Prostate gland (tissue), 2 donors: ENCODE results near the gene ITGB5. TPM values are rescaled to one million over a fixed set of nuclear protein-coding genes. Genes with fewer than 3 reads are reported as not detected.
A peak's percentile ranks its signal among the peaks of the same experiment; 100 is the strongest.

Experiments
- DNase-seq: peaks from one replicate; pipeline ENCODE4 v3.0.0-alpha.2; 2019; ENCODE audit warnings: low spot score
- H3K27ac ChIP-seq, 2 donors: fragments of 200-600 bp; sonication (generic); 2 replicates each; pipeline ENCODE4 v1.5.1; 2017 to 2019
- H3K27me3 ChIP-seq: fragments of 200-600 bp; sonication (generic); replicated peaks from 2 replicates; pipeline ENCODE4 v1.5.1; 2019; ENCODE audit not compliant: insufficient read depth
- H3K36me3 ChIP-seq, 2 donors: fragments of 200-600 bp; sonication (generic); 1 replicate in 1 of 2; 2 replicates in 1 of 2; pipeline versions ENCODE4 v1.5.1 to v1.8.1; 2017 to 2019
- H3K4me1 ChIP-seq: fragments of 200-600 bp; sonication (generic); replicated peaks from 2 replicates; pipeline ENCODE4 v1.5.1; 2019
- H3K4me3 ChIP-seq, 2 donors: fragments of 200-600 bp; sonication (generic); 2 replicates each; pipeline ENCODE4 v1.5.1; 2017 to 2019
- H3K9me3 ChIP-seq: fragments of 200-600 bp; sonication (generic); 2 replicates; pipeline ENCODE4 v1.5.1; 2017
- POLR2A ChIP-seq: fragments of 450-650 bp; IDR thresholded peaks from one replicate; pipeline ENCODE4 v1.6.1; 2016; ENCODE audit warnings: antibody characterized with exemption, mild to moderate bottlenecking
- POLR2AphosphoS5 ChIP-seq: sonication (generic); formaldehyde crosslinking; IDR thresholded peaks from one replicate; pipeline ENCODE4 v1.6.1; 2017; ENCODE audit warnings: antibody characterized with exemption
- WGBS: methylation state at CpG from one replicate; pipeline ENCODE4 v1.1.5; 2018; 5-methylcytosine and 5-hydroxymethylcytosine counted together
- intact Hi-C: fragments of 100-400 bp; cut with DNase I; formaldehyde crosslinking; loops from one replicate; pipeline ENCODE4 v1.14.2; 2022
- total RNA-seq, 2 donors: library from RNA; depleted of rRNA; stranded (reverse); fragments of >200 nt; gene quantifications; one replicate each; pipeline ENCODE4 v1.1.0, GENCODE V29; 2016
- TF ChIP-seq, protein P1 (sequence below), 4 experiments: fragments of 200-600 bp in 2 of 4; fragments of 450-650 bp in 2 of 4; sonication (generic) in 2 of 4; IDR thresholded peaks; 1 replicate in 3 of 4; 2 replicates in 1 of 4; pipeline ENCODE4 v1.5.1; 2016 to 2019; ENCODE audit warnings: antibody characterized with exemption in 4 of 4, mild to moderate bottlenecking in 2 of 4, moderate library complexity in 2 of 4

ITGB5 gene
- total RNA-seq, 2 donors from 2014 or later = 123 to 154 TPM

DNA sequence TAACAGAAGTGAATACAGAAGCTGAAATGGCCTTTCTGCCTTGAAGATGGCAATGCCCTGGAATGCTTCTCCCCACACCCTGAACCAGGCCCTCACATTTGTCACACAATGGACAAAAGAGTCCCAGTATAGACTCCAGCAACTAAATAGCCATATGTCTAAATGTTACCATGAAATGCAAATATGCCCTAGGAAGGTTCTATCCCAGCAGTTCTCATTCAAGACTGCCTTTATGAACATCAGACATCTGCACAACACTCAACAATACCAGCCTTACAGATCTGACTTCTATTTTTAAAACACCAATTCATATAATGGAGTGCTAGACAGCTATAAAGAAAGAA, 7.9 kb downstream of the ITGB5 start:
- Histone ChIP-seq H3K4me3 (no peak overlapping the region), H3K4me1 (peaks cover 6% of the 10 kb centered on the region), H3K36me3 (no peaks in the 10 kb centered on the region), H3K9me3 (no peaks in the 10 kb centered on the region), H3K27me3 (no peaks in the 10 kb centered on the region), H3K27ac (peak overlapping the region; percentile 44 to 51)
- intact Hi-C loops = loop anchor here (5.0 kb wide), 1 partner anchor 42 kb away; no protein-coding TSS in a partner anchor
- TF ChIP-seq, protein P1, sequence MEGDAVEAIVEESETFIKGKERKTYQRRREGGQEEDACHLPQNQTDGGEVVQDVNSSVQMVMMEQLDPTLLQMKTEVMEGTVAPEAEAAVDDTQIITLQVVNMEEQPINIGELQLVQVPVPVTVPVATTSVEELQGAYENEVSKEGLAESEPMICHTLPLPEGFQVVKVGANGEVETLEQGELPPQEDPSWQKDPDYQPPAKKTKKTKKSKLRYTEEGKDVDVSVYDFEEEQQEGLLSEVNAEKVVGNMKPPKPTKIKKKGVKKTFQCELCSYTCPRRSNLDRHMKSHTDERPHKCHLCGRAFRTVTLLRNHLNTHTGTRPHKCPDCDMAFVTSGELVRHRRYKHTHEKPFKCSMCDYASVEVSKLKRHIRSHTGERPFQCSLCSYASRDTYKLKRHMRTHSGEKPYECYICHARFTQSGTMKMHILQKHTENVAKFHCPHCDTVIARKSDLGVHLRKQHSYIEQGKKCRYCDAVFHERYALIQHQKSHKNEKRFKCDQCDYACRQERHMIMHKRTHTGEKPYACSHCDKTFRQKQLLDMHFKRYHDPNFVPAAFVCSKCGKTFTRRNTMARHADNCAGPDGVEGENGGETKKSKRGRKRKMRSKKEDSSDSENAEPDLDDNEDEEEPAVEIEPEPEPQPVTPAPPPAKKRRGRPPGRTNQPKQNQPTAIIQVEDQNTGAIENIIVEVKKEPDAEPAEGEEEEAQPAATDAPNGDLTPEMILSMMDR (IDR thresholded peaks at IDR 0.05) = no peak
- TF ChIP-seq POLR2A (no peak), POLR2AphosphoS5 (no peak)
- no peak for DNase-seq

DNA sequence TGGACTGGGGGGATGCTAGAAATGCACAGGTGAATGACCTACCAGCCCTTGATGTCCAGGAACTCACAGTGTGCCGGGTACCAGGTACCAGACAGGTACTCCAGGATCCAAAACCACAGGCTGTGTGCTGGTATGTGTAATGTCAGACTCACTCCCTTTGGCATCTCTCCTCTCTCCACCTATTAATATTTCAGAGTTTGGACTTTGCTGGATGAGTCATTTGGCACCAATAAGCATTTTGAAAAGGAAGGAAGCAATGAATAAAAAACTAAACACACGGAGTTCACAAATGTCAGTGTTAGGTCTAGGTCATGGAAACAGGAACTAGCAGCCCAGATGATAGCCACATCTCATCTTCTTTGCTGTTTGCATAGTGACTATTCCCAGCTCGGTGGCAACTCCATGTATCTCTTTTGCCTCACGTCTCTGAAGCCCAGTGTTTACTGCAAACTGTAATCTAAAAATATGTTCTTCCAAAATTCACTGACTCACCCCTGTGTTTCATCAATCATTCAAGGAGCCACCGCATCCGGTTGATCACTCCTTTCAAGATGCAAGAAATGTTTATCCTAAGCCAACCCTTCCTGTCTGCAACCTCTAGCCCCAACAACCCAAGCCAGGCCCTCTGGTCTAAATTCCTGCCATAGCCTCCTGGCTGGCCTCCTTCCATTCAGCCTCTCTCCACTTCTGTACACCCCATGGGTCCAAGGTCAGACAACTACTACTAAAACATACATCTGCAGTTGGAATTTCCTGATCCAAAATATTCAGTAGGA, 8.4 kb downstream of the ITGB5 start:
- intact Hi-C loops = loop anchor here (5.0 kb wide), 1 partner anchor 41 kb away; no protein-coding TSS in a partner anchor
- no peaks in the 10 kb centered on the region for H3K27me3 ChIP-seq
- WGBS = 7% methylated on average over 6 of the region's 6 CpGs
- DNase-seq = peak; percentile 62
- peaks cover 6% of the 10 kb centered on the region for H3K4me1 ChIP-seq
- no peaks in the 10 kb centered on the region for H3K9me3 ChIP-seq
- TF ChIP-seq POLR2AphosphoS5 (peak; percentile 88), POLR2A (no peak)
- TF ChIP-seq, protein P1 (IDR thresholded peaks at IDR 0.05) = no peak
- H3K4me3 ChIP-seq = no peak overlapping the region
- no peaks in the 10 kb centered on the region for H3K36me3 ChIP-seq
- peak overlapping the region; percentile 44 to 51 for H3K27ac ChIP-seq

DNA sequence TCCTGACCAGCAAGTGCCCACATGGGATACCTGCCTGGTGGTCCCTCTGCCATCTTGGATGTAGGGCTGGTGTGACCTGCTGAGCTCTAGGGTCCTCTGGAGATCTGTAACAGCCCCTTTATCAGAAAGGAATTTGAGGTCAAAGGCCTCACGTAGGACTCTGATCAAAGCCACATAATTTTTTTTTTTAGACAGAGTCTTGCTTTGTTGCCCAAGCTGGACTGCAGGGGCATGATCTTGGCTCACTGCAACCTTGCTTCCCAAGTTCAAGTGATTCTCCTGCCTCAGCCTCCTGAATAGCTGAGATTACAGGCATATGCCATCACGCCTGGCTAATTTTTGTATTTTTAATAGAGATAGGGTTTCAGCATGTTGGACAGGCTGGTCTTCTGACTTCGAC, 9.5 kb downstream of the ITGB5 start:
- TF ChIP-seq, protein P1 (IDR thresholded peaks at IDR 0.05) = no peak
- no peak for TF ChIP-seq POLR2AphosphoS5
- TF ChIP-seq POLR2A = no peak
- no peak for DNase-seq
- peak overlapping the region in 1 of 2 donors; percentile 13 for H3K27ac ChIP-seq
- no peak overlapping the region for H3K4me3 ChIP-seq
- intact Hi-C loops = loop anchor here (5.0 kb wide), 1 partner anchor 40 kb away; no protein-coding TSS in a partner anchor
- H3K36me3 ChIP-seq = no peaks in the 10 kb centered on the region
- H3K27me3 ChIP-seq = no peaks in the 10 kb centered on the region
- WGBS = 98% methylated on average over 3 of the region's 3 CpGs
- H3K9me3 ChIP-seq = no peaks in the 10 kb centered on the region
- peaks cover under 1% of the 10 kb centered on the region for H3K4me1 ChIP-seq

DNA sequence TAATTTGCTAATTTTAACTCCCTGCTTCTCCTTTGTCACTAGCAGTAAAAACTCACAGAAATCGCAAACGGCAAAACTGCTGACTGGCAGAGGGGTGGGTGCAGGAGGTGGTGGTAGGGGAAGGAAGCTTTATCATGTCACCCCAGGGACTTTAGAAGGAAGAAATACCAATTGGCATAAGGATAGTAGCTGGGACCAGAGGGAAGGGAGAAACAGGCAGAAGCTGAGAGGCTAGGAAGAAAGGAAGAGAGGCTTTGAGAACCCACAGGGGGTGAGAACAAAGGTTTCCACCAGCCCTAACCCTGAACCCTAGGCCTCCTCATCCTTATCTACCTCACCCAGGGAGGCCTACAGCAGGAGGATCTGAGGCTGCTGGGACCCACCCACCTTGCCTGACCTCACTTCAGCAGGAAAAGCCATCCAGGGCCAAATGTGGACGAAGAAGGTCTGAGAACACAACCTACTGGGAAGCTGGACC, 10.7 kb downstream of the ITGB5 start:
- DNase-seq = no peak
- H3K4me1 ChIP-seq = no peaks in the 10 kb centered on the region
- no peak overlapping the region for H3K4me3 ChIP-seq
- WGBS = 42% methylated on average over 3 of the region's 3 CpGs
- no peaks in the 10 kb centered on the region for H3K27me3 ChIP-seq
- no peak overlapping the region for H3K27ac ChIP-seq
- no peaks in the 10 kb centered on the region for H3K36me3 ChIP-seq
- TF ChIP-seq, protein P1 (IDR thresholded peaks at IDR 0.05) = no peak
- TF ChIP-seq POLR2AphosphoS5 = no peak
- no peak for TF ChIP-seq POLR2A
- intact Hi-C loops = loop anchor here (5.0 kb wide), 1 partner anchor 39 kb away; no protein-coding TSS in a partner anchor
- no peaks in the 10 kb centered on the region for H3K9me3 ChIP-seq

DNA sequence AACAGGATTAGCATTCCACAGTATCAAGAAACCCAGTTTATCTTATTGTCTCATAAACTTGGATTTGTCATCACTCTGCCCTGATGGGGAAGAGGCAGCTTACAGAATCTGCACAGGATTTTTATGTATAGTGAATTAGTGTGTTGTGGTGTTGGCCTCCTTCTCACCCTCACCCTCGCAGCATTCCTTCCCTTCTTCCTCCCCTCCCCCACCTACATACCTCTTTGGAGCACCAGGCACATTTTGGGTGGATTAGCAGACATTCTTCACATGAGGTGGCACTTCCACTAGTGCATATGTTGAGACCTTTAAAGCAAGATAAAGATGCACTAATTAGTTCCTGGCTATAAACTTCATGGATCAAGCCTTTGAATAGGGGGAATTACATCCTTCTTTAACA, 13.9 kb downstream of the ITGB5 start:
- Histone ChIP-seq H3K27ac (no peak overlapping the region), H3K36me3 (no peaks in the 10 kb centered on the region), H3K4me3 (no peak overlapping the region), H3K9me3 (no peaks in the 10 kb centered on the region), H3K4me1 (no peaks in the 10 kb centered on the region), H3K27me3 (no peaks in the 10 kb centered on the region)
- 65% methylated on average over 1 of the region's 1 CpG for WGBS
- intact Hi-C loops = no loop called here
- DNase-seq = no peak
- TF ChIP-seq, protein P1 (IDR thresholded peaks at IDR 0.05) = no peak
- TF ChIP-seq POLR2A = no peak
- TF ChIP-seq POLR2AphosphoS5 = no peak
